Measurements from ENCODE around the gene CDK1. TPM values are rescaled to one million over a fixed set of nuclear protein-coding genes. Genes with fewer than 3 reads are reported as not detected.
A peak's percentile ranks its signal among the peaks of the same experiment; 100 is the strongest.

CDK1 gene
- total and polyA plus RNA-seq, 2 of the 8 experiments (the other 6 are each of a cell fraction or from before 2014, with no cell fraction given), result 29.4 to 111 TPM

DNA sequence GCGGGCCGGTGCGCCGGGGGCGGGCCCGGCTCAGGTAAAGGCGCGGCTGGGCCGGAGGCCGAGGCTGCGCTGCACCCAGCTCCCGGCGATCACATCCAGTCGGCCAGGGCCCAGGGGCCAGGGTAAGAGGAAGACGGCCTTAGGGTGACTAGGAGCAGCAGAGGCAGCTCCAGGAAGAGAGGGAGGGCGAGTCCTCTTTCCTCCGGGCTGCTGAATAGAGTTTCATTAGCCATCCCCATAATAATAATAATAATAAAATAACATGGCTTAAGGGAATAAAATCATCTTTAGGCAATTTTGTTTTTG, 44.8 kb upstream of the CDK1 start:
- peaks cover 9% of the 10 kb centered on the region for H3K23me2 ChIP-seq (ENCODE audit: low read depth, low read length)
- H2BK12ac ChIP-seq (ENCODE audit: low read depth, low read length), result no peak overlapping the region
- peaks cover 2 to 19% (median 13%) of the 10 kb centered on the region in 4 experiments; a peak in 6 of 7 replicates for H3K4me1 ChIP-seq (replicated peaks in 1 of 4; ENCODE audit: control insufficient read depth in 3 of 4, insufficient read depth in 4 of 4, low read length in 3 of 4)
- no peak overlapping the region for H3K23ac ChIP-seq (ENCODE audit: insufficient read length)
- H2BK20ac ChIP-seq (ENCODE audit: low read length), result no peak overlapping the region
- H3K9ac ChIP-seq (replicated peaks in 1 of 4; ENCODE audit: extremely low read depth in 1 of 4, low read depth in 3 of 4, low read length in 3 of 4), result peak overlapping the region in 1 of 4 experiments; percentile 61; a peak in 2 of 7 replicates
- H2AK5ac ChIP-seq (ENCODE audit: low read depth, low read length), result no peak overlapping the region
- H3K9me3 ChIP-seq (ENCODE audit: insufficient read depth in 2 of 2, low read depth in 1 of 2, low read length in 1 of 2), result no peaks in the 10 kb centered on the region
- ChIA-PET POLR2A (ENCODE audit: partially characterized antibody) (interaction anchor here (1.0 to 1.4 kb wide), 5 partner anchors 11 to 37 kb away, joined by 3 to 6 read pairs (median 4); no protein-coding TSS in a partner anchor), CTCF (ENCODE audit: partially characterized antibody) (interaction anchor here (0.9 to 1.1 kb wide), 3 partner anchors 11 to 44 kb away, joined by 3 to 7 read pairs (median 3); no protein-coding TSS in a partner anchor)
- H3K4me3 ChIP-seq (ENCODE audit: extremely low read depth in 1 of 4, insufficient read depth in 2 of 4, low read depth in 3 of 4, low read length in 4 of 4), result peak overlapping the region; percentile 50 to 93 (median 67)
- H3K27ac ChIP-seq (ENCODE audit: low read depth, low read length), result no peak overlapping the region
- H3K18ac ChIP-seq (ENCODE audit: extremely low read depth, low read length), result no peak overlapping the region
- no peak overlapping the region for H2AFZ ChIP-seq (ENCODE audit: low read length)
- H3K4me2 ChIP-seq (ENCODE audit: insufficient read depth in 1 of 2, low read depth in 2 of 2, low read length in 2 of 2), result peak overlapping the region; percentile 89 to 98
- no peak overlapping the region for H3K56ac ChIP-seq (replicated peaks; ENCODE audit: insufficient read length, low read depth, low read length)
- no peak overlapping the region for H2BK5ac ChIP-seq (ENCODE audit: low read depth, low read length)
- no peak overlapping the region for H3K4ac ChIP-seq (replicated peaks; ENCODE audit: insufficient read length, low read depth, low read length)
- H3K14ac ChIP-seq (ENCODE audit: insufficient read length), result no peak overlapping the region
- WGBS, 2 experiments (ENCODE audit: extremely low coverage in 1 of 2, insufficient coverage in 1 of 2, insufficient read length in 1 of 2, insufficient replicate concordance in 2 of 2, low coverage in 1 of 2, low lambda C conversion rate in 2 of 2, missing lambda C conversion rate in 1 of 2), result 4% methylated on average over 7 of the region's 17 CpGs; no CpG with 5 or more reads in 1 of the 2 experiments
- no peak overlapping the region for H4K91ac ChIP-seq (replicated peaks; ENCODE audit: insufficient read length, low read length)
- H3K79me2 ChIP-seq (ENCODE audit: control insufficient read depth in 1 of 2, insufficient read depth in 2 of 2, low read length in 2 of 2), result peaks cover 0 to 33% of the 10 kb centered on the region in 2 experiments; a peak in 2 of 4 replicates
- H2BK15ac ChIP-seq (ENCODE audit: low read length), result no peak overlapping the region
- no peaks in the 10 kb centered on the region for H3K27me3 ChIP-seq (replicated peaks in 1 of 4; ENCODE audit: control insufficient read depth in 3 of 4, extremely low read depth in 1 of 4, insufficient read depth in 3 of 4, low read length in 3 of 4)
- H3K79me1 ChIP-seq (ENCODE audit: low read depth, low read length), result no peaks in the 10 kb centered on the region
- H4K8ac ChIP-seq (ENCODE audit: extremely low read depth, insufficient read depth, low read length), result peak overlapping the region; percentile 93; the same call in 1 of the 2 replicates
- H3K36me3 ChIP-seq (ENCODE audit: control insufficient read depth in 2 of 4, insufficient read depth in 4 of 4, low read length in 3 of 4), result no peaks in the 10 kb centered on the region
- FAIRE-seq (no peak), DNase-seq (ENCODE audit: low read depth in 1 of 2, low spot score in 2 of 2) (no peak)
- no peak overlapping the region for H4K5ac ChIP-seq (ENCODE audit: insufficient read length, low read depth, low read length)
- no peaks in the 10 kb centered on the region for H4K20me1 ChIP-seq (replicated peaks in 1 of 2; ENCODE audit: control insufficient read depth in 1 of 2, insufficient read depth in 2 of 2, low read length in 2 of 2)
- H2BK120ac ChIP-seq (replicated peaks; ENCODE audit: low read depth, low read length), result no peak overlapping the region
- TF ChIP-seq CBX8 (IDR thresholded peaks at IDR 0.05; ENCODE audit: borderline replicate concordance, low read depth, low read length), result no peak
- TF ChIP-seq RFX5 (IDR thresholded peaks at IDR 0.05; ENCODE audit: borderline replicate concordance, low read depth, low read length), result no peak
- TF ChIP-seq, protein P1, sequence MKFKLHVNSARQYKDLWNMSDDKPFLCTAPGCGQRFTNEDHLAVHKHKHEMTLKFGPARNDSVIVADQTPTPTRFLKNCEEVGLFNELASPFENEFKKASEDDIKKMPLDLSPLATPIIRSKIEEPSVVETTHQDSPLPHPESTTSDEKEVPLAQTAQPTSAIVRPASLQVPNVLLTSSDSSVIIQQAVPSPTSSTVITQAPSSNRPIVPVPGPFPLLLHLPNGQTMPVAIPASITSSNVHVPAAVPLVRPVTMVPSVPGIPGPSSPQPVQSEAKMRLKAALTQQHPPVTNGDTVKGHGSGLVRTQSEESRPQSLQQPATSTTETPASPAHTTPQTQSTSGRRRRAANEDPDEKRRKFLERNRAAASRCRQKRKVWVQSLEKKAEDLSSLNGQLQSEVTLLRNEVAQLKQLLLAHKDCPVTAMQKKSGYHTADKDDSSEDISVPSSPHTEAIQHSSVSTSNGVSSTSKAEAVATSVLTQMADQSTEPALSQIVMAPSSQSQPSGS (IDR thresholded peaks at IDR 0.05; ENCODE audit: low read length), result no peak
- TF ChIP-seq KDM5A (IDR thresholded peaks at IDR 0.05; ENCODE audit: low read length), result no peak
- no peak for TF ChIP-seq POLR2A (IDR thresholded peaks at IDR 0.05; ENCODE audit: control extremely low read depth in 1 of 2, low read depth in 2 of 2, low read length in 2 of 2)
- TF ChIP-seq HDAC2 (IDR thresholded peaks at IDR 0.05; ENCODE audit: borderline replicate concordance in 1 of 2, low read depth in 2 of 2, low read length in 2 of 2), result 0 out of 4 replicates have a peak, but pooled peaks of 1 of the 2 experiments have one; percentile 46
- no peak for TF ChIP-seq NANOG (IDR thresholded peaks at IDR 0.05; ENCODE audit: insufficient read depth, low read depth, low read length, poor library complexity, severe bottlenecking)
- TF ChIP-seq CREB1 (IDR thresholded peaks at IDR 0.05), result no peak
- no peak for TF ChIP-seq SIRT6 (IDR thresholded peaks at IDR 0.05; ENCODE audit: low read length)
- TF ChIP-seq RBBP5 (IDR thresholded peaks at IDR 0.05; ENCODE audit: borderline replicate concordance, low read depth, low read length), result peak; percentile 25; the same call in 1 of the 2 replicates
- no peak for TF ChIP-seq TCF12 (IDR thresholded peaks at IDR 0.05; ENCODE audit: low read depth, low read length)
- TF ChIP-seq TBP (IDR thresholded peaks at IDR 0.05; ENCODE audit: low read depth, low read length), result peak; percentile 59; the same call in 1 of the 2 replicates

Data from H1 (cell line).